Inferior parietal cortex (tissue), 1 donor: Measurements from ENCODE around the gene CEP97.
"Not testable (repeated sequence)": the region's sequence is repeated elsewhere in the genome, so short reads cannot be mapped to it uniquely, and the experiment has no call there.

ENCODE experiments used
- DNase-seq: peaks from one replicate; pipeline ENCODE4 v3.0.0-alpha.2; 2016; ENCODE audit errors: extremely low spot score

Gene CEP97

DNA sequence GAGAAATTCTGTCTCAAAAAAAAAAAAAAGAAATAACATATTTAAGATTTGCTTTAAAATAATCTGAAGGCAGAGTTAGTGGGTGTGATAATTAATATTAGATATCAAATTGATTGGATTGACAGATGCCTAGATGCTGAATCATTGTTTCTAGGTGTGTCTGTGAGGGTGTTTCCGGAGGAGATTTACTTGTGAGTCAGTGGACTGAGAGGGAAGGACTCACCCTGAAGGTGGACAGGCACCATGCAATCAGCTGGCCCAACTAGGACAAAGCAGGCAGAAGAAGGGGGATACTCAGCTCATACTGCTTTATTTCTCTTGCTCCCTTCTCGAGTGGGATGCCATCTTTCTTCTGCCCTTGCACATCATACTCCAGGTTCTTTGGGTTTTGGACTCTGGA, 21.2 kb upstream of the CEP97 start:
- no peak for DNase-seq

DNA sequence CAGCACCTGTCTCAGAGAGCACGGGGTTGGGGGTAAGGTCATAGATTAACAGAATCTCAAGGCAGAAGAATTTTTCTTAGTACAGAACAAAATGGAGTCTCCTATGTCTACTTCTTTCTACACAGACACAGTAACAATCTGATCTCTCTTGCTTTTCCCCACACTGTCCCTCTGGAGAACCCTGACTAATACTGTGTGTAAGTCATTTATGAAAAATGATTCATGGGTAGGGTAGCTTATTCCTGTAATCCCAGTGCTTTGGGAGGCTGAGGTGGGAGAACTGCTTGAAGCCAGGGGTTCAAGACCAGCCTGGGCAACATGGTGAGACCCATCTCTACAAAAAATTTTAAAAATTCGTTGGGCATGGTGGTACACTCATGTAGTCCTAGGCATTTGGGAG, 19.8 kb upstream of the CEP97 start:
- not testable (repeated sequence) for DNase-seq

DNA sequence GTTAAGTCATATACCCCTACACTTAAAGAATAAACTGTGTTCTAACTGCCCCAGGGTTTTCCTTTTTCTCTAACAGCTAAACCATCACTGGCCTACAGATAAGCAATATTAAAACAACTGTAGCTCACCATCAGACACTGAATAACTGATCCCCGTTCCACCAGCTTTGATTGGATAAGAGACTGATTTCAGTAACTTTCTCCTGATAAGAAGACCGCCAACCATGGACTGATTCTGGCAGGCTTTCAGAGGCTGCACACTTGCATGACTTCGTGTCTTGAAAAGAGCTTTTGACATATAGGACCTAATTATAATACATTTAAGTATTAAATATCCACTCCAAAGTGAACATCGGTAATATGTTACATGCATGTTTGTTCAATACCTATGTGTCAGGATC, 15.3 kb upstream of the CEP97 start:
- no peak for DNase-seq

- no peak for DNase-seq
These were observed 6.0 kb upstream of the CEP97 start for GRCh38 chr3:101718455-101718854.

DNA sequence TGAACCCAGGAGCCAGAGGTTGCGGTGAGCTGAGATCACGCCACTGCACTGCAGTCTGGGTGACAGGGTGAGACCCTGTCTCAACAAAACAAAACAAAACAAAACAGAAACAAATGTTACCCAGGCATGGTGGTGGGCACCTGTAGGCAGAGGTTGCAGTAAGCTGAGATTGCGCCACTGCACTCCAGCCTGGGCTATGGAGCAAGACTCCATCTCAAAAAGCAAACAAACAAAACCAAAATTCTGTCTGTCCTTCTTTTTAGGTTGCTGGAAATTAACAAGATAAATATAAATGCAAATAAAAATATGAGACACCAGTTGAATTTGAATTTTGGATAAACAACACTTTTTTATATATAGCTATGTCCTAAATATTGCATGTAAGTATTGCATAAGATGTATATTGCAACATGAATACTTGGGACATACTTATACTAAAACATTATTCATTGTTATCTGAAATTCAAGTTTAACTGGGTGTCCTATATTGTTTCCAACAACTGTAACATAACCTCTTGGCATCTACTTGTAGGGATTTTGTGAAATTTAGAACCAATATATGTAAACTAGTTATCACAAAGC, 4.7 kb upstream of the CEP97 start:
- no peak for DNase-seq

- DNase-seq: no peak
These were observed 3.3 kb upstream of the CEP97 start for GRCh38 chr3:101720851-101721840.

DNA sequence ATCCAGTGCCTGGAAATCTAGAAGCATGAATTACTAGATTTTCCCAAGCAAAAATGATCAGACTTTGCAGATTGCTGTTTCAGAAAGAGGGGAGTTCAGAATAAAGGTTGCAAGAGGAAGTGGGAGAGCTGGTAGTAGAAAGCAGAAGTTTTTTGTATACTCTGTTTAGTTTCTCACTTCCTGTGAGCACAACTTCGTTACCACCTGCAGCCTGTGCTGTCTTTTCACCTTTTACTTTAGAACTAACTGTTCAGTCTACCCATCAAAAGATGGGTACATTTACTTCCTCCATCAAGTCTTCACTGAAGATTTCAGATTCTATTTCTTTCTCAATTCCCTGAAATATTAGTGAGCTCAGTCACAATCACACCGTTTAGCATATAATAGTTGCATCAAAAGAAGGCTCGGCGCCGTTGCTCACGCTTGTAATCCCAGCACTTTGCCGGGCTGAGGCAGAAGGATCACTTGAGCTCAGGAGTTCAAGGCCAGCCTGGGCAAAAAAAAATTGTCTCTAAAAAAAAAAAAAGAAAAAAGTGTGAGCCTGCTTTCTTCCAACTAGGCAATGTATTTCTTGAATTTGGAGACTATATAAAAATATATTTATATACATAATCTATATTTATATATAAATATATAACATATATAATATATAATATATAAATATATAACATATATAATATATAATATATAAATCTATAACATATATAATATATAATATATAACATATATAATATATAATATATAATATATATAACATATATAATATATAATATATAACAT, 1.8 kb upstream of the CEP97 start:
- DNase-seq: no peak

- DNase-seq: no peak
These were observed 928 bp downstream of the CEP97 start for GRCh38 chr3:101725194-101725889.

- no peak for DNase-seq
These were observed 1.5 kb downstream of the CEP97 start for GRCh38 chr3:101725890-101726275.

DNA sequence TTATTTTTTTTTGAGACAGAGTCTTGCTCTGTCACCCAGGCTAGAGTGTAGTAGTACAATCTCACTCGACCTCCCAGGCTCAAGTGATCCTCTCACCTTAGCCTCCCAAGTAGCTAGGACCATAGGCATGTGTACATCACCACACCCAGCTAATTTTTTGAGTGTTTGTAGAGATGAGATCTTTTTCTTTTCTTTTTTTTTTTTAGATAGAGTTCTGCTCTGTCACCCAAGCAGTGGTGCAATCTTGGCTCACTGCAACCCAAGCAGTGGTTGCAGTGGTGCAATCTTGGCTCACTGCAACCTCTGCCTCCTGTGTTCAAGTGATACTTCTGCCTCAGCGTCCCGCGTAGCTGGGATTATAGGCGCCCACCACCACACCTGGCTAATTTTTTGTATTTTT, 5.2 kb downstream of the CEP97 start:
- DNase-seq: no peak

GRCh38 chr3:101730839-101731238, 6.4 kb downstream of the CEP97 start:
- no peak for DNase-seq

- DNase-seq: peak; percentile 90
These were observed 7.8 kb downstream of the CEP97 start for GRCh38 chr3:101732240-101732641.

DNA sequence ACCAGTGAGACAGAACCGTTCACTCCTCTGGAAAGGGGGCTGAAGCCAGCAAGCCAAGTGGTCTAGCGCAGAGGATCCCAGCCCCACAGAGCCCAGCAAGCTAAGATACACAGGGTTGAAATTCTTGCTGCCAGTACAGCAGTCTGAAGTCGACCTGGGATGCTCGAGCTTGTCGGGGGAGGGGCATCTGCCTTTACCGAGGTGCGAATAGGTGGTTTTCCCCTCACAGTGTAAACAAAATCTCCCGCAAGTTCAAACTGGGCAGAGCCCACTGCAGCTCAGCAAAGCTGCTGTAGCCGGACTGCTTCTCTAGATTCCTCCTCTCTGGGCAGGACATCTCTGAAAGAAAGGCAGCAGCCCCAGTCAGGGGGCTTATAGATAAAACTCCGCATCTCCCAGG, 11.4 kb downstream of the CEP97 start:
- DNase-seq: no peak

- DNase-seq: not testable (repeated sequence)
These were observed 17.5 kb downstream of the CEP97 start for GRCh38 chr3:101741914-101742313.

DNA sequence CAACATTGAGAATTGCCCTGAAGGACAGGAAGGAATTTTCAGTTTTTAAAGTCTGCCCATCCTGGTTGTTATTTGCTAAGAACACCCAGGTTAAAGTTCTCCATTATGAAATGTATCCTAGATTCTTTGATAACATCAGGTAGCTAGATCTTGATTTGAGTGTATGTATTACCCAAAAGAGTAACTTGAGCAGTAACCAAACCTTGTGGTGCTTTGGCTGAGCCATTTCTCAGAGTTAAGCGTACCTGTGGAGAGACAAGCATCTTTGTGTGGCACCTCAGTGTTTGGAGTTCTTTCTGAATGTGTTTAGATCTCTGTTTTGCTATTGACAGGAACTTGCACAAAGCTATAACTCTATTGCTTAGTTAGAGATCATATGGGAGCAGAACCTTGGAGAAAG, 20.4 kb downstream of the CEP97 start:
- DNase-seq: no peak

DNA sequence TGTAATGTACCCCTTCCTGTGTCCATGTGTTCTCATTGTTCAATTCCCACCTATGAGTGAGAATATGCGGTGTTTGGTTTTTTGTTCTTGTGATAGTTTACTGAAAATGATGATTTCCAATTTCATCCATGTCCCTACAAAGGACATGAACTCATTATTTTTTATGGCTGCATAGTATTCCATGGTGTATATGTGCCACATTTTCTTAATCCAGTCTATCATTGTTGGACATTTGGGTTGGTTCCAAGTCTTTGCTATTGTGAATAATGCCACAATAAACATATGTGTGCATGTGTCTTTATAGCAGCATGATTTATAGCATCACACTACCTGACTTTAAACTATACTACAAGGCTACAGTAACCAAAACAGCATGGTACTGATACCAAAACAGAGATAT, 21.5 kb downstream of the CEP97 start:
- DNase-seq: not testable (repeated sequence)

- DNase-seq: not testable (repeated sequence)
These were observed 29.1 kb downstream of the CEP97 start for GRCh38 chr3:101753386-101754113.

DNA sequence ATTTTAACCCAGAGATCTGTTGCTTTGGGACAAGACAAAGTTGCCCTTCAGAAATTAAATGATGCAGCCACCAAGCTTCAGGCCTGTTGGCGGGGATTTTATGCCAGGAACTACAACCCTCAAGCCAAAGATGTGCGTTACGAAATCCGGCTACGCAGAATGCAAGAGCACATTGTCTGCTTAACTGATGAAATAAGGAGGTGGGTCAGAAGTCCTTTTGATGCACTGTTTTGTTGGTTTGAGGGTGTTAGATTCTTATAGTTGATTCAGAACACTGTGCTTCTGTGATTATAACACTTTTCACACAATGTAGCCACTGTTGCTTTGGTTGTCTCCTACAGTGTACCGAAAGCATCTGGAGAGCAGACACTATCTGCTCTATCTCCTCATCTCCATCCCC, 33.8 kb downstream of the CEP97 start:
- peak; percentile 39 for DNase-seq

DNA sequence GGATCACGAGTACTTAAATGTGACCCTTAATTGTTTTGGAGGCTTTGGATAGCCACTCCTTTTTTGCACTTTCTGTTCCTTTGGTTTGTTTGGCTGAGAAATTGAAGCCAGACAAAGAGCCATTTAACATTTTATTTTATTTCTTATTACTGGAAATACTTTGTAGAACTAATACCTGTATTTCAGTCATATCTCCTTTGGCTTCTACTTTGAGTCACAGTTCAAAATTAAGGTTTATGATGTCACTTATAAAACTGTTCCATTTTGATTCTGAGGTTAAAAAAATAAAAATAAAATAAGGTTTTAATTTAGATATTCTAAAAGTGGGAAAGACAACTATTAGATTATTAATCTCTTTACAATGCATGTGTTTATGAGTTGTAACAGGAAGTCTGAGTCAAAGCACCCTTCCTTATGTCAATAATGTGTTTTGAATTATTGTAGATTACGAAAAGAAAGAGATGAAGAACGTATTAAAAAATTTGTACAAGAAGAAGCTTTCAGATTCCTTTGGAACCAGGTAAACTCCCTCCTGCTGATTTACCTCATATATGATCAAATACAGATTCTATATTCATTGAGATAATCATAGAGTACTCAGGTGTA, 37.7 kb downstream of the CEP97 start:
- DNase-seq: no peak

DNA sequence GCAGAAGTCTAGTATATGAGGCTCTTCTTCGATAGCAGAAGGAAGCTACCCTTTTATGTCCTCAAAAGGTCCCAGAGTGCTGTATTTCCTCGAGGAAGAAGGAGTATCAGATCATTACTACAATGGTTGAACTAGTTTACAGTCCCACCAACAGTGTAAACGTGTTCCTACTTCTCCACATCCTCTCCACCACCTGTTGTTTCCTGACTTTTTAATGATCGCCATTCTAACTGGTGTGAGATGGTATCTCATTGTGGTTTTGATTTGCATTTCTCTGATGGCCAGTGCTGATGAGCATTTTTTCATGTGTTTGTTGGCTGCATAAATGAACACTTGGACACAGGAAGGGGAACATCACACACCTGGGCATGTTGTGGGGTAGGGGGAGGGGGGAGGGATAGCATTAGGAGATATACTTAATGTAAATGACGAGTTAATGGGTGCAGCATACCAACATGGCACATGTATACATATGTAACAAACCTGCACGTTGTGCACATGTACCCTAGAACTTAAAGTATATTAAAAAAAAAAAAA, 53.4 kb downstream of the CEP97 start:
- DNase-seq: not testable (repeated sequence)
